Measurements from ENCODE around the gene COX6B2.

COX6B2 gene

GRCh38 chr19:55362174-55362989 is 7.9 kb upstream of the COX6B2 start:
- no peak for DNase-seq (ENCODE audit: low read depth)

DNA sequence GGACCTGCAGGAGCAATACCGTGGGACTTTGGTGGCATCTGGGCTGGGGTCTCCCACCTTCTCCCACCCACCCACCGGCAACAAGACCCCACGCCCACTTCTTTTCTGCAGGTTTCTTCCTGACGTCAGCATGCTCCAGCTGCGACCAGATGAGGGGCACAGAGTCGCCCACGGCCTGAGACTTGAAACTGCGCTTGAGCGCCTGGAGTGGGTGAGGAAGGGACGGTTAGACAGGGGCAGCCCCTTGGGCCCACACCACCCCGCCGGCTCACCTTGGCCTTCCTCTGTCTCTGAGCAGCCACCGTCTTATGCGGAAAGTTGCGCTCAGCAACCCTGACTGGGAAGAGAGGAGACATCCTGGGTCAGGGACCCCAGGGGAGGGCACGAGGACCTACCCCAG is 6.4 kb upstream of the COX6B2 start:
- DNase-seq (ENCODE audit: low read depth): no peak

DNA sequence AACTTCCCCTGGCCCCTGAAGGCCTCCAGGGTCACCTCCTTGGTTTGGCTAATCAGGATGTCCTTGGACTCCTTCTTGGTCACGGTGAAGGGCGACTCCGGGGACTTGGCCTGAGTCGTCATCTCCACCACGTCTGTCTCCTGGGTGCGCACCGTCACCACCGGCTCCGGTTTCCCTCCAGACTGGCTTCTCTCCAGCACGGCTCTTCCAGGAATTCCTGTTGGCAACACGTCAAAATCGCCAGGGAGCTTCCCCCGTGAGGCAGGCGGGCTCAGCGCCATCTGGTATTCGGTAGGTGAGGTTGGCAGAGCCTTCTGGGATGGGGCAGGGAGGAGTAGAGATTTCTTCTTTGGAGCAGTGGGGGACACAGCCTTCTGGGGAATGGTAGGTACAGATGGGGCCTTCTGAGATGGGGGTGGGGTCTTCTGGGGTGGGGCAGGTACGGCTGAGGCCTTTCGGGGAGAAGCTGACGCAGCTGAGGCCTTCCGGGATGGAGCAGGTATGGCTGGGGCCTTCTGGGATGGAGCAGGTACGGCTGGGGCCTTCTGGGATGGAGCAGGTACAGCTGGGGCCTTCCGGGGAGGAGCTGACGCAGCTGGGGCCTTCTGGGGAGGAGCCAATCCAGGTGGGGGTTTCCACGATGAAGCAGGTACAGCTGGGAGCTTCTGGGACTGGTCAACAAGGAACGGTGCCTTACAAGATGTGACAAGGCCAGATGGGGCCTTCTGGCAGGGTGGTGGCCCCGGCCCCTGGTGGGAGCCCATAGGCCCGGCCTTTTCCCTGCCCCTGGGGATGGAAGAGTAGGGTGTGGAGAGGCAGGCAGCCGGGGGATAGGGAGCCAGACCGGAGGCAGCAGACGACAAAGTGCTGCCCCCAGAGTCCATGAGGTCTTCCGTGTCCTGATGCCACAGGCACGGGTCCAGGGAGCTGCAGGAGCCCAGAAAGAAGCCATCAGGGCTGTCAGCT is 4.7 kb upstream of the COX6B2 start:
- DNase-seq (ENCODE audit: low read depth): no peak

GRCh38 chr19:55358493-55358892 is 4.0 kb upstream of the COX6B2 start:
- no peak for DNase-seq (ENCODE audit: low read depth)

- no peak for DNase-seq (ENCODE audit: low read depth)
Observed at GRCh38 chr19:55355213-55355821, 798 bp upstream of the COX6B2 start.

DNA sequence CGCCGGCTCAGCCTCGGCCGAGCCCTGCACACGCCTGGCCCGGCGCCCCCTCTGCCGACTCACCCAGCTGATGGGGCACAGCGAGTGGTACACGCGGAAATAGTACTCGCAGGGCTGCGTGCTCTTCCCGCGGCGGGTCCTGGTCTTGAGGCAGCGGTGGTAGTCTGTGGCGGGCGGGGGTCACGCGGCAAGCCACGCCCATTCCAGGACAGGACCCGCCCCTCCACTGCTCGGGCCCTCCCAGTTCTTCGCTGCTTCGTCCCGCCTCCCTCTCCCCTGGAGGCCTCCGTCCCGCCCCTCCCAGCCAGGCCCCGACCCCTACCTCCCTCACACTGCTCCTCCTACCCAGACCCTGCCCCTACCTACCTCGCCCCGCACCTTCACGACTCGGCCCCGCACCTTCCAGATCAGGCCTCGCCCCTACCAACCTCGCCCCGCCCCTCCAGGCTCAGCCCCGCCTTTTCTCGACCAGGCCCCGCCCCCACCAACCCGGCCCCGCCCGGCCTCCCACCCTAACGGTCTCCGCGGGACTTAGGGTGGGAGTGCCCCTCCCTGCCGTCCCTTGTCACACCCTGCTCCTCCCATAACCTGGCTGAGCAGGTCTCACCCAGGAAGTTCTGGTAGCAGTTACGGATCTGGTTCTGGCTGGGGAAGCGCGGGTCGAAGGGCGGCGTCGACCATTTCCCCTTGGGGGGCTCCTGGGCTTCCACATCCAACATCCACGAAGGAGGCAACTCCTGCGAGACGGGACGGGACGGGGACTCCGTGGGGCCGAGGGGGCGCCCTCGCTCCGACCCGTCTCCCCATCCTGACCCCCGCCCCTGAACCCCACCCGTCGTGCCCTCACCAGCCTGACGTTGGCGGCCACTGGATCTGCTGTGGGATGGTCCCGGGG is 469 bp downstream of the COX6B2 start:
- no peak for DNase-seq (ENCODE audit: low read depth)

GRCh38 chr19:55353356-55353802 is 1.1 kb downstream of the COX6B2 start:
- no peak for DNase-seq (ENCODE audit: low read depth)

DNA sequence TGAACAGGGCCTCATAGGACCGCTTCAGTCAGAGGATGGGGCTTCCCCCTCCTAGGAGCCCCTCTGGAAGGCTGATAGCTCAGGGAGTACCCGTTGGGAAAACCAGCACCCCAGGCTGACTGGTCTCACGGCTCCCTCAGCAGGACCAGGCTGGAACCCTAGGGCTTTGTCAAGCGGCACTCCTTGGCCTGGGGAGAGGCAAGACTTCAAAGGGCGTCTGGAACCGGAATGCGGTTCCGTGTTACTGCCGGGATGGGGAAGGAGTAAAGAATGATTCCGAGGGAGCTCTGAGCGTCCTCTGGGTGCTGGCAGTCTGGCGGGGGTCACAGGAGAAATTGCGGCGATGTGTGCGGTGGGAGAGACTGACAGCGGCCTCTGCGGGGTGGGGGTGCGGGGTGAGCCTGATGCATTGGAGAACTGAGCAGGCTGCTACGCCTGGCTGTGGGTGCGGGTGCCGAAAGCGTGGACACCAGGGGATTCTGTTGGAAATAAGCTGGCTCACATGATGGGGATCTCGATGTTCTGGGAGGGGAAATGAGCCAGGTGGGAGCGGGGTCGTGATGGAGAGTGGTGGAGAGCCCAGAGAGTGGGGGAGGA is 1.9 kb downstream of the COX6B2 start:
- DNase-seq (ENCODE audit: low read depth): no peak

DNA sequence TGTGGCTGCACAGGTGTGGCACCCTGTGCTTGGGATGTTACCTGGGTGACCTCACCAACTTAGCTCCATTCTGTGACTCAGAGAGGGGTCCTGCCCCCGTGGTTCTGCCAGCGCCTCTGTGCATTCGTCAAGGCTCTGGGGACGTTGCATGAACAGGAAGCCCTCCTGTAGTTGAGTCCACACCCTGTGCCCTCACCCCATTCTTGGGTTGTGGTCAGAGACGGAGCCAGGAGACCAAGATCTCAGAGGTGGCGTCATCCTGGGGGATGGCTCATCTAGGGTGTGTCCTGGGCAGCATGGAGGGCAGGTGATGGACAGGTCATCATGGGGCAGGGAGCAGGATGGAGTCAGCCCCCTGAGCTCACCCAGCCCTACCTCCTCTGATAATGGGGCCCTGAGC is 2.5 kb downstream of the COX6B2 start:
- DNase-seq (ENCODE audit: low read depth): no peak

- no peak for DNase-seq (ENCODE audit: low read depth)
Observed at GRCh38 chr19:55350620-55351315, 3.8 kb downstream of the COX6B2 start.

DNA sequence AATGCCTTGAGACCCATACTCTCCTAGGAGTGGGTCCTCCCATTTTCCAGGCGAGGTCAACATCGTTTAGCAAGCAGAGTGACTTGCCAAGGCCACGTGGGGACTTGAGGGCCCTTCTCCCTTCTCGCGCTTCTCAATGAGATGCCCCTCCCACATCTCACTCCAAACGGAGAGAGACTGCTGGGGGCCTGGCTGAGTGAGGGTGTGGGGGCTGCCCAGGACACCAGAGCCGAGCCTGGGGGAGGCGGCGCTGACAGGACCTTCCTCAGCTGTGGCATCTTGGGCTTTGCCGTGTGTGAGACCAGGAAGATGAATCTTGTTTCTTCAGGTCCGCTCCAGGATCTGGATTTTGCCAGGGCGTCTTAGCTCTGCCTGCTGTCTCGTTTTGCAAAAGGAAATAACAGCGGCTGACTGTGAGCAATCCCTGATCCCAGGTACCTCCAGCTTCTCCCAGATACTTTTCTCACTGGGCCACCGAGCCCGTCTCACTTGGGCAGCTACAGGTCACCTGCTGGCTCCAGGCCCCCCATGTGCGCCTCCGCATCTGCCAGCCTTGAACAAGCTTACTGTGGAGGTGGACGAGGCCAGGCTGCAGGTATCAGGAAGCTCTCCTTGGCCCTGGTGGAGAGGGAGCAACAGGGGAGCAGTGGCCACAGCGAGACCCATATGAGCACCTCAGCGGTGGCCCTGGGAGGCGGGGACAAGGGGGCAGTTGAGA is 6.0 kb downstream of the COX6B2 start:
- DNase-seq (ENCODE audit: low read depth): no peak

DNA sequence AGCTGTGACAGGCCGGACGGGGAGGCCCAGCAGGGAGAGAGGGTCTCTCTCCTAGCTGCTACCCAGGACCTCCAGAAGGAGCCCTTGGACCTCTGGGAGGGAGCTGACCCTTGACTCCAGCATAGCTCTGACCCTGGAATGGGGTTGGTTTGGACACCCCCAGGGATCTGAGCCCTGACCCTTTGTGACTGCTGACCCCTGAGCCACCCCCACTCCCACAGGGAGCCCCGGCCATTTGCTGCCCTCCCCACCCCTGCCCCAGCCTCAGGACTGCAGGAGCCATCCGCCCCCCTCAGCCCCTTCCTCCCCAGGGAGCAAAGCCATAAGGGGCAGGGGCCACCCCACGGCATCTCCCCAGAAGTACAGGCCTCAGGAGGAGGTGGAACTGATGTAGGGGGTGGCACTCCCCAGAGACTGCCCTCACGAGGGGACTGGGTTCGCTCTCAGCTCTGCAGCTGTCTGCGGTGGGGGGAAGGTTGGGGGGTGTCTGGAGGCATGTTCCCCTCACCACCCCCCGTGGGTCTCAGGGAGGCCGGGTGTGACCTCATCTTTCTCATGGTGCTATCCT is 7.0 kb downstream of the COX6B2 start:
- no peak for DNase-seq (ENCODE audit: low read depth)

- DNase-seq (ENCODE audit: low read depth): no peak
Observed at GRCh38 chr19:55346725-55347441, 7.6 kb downstream of the COX6B2 start.

DNA sequence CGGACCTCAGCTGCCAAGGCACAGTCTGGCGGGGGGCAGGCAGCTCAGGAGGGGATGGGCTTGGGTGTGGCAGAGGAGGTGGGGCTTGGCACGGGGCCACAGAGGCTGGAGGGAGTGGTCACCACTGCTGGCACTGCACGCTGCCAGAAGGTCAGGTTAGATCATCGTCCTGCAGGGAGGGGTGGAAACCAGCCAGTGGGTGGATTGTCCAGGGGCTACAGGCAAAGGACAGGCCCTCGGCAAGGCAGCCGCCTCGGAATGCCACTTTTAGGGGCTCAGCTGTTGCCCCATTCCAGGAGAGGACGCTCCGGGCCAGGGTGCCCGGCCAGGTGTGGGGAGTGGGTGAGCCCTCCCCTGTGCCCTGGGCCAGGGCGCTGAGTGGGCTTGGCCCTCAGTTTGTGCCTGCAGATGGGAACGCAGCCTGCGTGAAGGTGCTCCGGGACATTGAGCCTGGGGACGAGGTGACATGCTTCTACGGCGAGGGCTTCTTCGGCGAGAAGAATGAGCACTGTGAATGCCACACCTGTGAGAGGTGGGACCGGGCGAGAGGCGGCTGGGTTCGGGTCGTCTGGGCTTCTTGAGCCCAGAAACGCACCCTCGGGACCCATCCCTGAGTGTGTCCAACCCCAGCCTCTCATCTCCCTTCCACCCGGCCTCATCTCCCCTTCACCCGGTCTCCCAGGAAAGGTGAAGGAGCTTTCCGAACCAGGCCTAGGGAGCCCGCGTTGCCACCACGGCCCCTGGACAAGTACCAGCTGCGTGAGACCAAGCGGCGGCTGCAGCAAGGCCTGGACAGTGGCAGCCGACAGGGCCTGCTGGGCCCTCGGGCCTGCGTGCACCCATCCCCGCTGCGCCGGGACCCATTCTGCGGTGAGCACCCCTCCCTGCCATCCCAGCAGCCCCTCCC is 8.4 kb downstream of the COX6B2 start:
- no peak for DNase-seq (ENCODE audit: low read depth)

DNA sequence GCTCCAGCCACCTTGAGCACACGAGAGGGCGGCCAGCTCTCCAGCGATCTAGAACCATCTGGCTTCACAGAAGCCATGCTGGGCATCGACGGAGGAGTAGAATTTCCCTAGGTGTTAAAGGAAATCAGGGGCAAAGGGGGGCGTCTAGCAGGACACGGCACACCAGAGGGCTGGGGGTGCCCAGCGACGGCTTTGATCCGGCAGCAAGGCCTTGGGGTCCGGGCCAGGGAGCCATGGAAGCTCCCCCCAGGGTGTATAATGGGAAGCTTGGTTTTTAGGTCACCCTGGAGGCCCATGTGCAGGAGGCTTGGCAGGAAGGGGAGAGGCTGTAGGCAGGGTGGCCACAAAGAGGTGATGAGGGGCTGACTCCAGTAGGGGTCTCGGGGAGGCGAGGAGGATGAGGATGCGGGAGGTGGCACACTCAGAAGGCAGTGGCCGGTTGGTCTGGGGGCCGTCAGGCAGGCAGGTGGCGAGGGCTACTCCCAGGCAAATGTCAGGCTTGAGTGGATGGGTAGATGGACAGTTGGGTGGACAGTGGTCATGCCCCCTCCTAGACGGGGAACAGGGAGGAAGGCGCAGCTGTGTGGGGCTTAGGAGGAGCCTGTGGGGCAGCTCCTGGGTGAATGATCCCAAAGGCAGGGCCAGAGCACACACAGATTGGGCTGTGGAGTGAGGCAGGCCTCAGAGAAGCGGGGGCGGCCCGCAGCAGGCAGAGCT is 9.3 kb downstream of the COX6B2 start:
- DNase-seq (ENCODE audit: low read depth): no peak

DNA sequence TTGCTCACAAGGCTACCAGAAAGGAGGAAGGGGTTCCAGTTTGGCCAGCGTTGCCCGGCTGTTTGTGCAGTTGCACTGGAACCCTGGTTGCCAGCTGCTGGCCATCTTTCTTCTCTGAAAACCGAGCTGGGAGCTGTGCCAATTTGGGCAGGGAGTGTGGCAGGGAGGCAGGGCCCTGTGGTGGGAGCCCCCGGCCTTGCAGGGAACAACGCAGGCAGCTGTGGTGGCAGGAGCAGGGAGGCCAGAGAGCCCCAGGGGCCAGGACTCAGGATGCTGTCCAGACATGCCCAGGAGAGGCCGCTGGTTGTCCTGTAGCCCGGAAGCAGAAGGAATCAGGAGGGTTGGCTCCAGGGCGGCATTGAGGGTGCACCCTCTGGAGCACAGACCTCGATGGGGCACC is 10.1 kb downstream of the COX6B2 start:
- DNase-seq (ENCODE audit: low read depth): no peak
